ENCODE measurements around the gene RPL18A. TPM values are rescaled to one million over a fixed set of nuclear protein-coding genes. Genes with fewer than 3 reads are reported as not detected.
A peak's percentile ranks its signal among the peaks of the same experiment; 100 is the strongest.

RPL18A gene
- total RNA-seq (ENCODE audit: insufficient read depth, low replicate concordance) = 957 TPM

DNA sequence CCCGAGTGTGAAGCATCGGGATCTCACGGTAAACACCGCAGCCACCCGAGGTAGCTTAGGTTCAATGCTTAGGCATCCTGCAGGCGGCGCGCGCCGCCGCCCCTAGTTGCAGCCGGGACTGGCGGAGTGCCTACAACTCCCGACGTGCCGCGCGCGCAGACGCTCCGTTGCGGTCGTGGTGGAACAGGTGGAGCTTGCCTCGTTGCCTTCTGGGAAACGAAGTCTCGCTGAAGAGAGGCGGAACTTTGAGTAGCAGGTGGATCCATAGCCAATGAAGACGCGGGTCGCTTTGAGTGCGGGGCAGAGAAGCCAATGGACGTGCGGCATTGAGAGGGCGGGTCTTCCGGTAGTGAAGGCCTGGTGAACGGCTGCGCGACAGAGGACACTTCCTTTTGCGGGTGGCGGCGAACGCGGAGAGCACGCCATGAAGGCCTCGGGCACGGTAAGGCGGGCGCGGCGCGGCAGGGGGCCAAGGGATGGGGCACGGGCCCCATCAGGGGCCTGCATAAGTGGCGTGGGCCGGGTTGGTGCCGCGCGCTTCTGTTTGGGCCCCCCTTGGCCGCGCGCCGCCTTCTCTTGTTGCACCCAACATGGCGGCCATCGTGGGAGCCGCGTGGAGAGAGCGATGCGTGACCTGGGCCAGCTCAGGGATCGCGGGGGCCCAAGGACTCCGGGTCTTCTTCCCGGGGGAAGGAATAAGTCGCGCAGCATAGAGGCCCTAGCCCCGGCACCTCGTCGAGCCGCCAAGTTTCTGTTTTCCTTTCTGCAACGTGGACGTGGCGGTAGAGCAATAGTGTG lies at the start of gene RPL18A:
RPL18A (plus strand) TSS at position 378 of the 798 bp plus-strand sequence; CDS start at position 425, 47 bp downstream.
- DNase-seq (ENCODE audit: low spot score) = peak; percentile 100

GRCh38 chr19:17811103-17811502 lies 48.6 kb upstream of the RPL18A start:
- DNase-seq (ENCODE audit: low spot score) = no peak

- DNase-seq (ENCODE audit: low spot score) = no peak
Measured at GRCh38 chr19:17811681-17812080, 48.0 kb upstream of the RPL18A start.

DNA sequence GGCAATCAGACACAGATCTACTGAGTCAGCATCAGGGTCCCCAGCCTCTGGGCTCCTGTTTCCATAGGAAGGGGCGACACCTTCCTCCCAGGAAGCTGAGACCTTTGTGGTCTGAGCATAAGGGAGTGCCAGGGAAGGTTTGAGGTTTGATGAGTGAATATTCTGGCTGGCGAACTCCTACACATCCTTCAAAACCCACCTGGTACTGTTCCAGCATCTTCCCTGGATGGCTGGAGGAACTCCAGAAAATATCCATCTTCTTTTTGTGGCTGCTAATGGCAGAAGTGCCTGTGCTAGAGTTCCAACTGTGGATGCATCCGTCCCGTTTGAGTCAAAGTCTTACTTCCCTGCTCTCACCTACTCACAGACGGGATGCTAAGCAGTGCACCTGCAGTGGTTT lies 47.6 kb upstream of the RPL18A start:
- DNase-seq (ENCODE audit: low spot score) = no peak

- DNase-seq (ENCODE audit: low spot score) = no peak
Measured at GRCh38 chr19:17817668-17818363, 41.9 kb upstream of the RPL18A start.

GRCh38 chr19:17821190-17821589 lies 38.5 kb upstream of the RPL18A start, which contains the start of gene INSL3:
INSL3 (minus strand) TSS chr19:17821519; CDS start chr19:17821506, 13 bp downstream.
- no peak for DNase-seq (ENCODE audit: low spot score)

DNA sequence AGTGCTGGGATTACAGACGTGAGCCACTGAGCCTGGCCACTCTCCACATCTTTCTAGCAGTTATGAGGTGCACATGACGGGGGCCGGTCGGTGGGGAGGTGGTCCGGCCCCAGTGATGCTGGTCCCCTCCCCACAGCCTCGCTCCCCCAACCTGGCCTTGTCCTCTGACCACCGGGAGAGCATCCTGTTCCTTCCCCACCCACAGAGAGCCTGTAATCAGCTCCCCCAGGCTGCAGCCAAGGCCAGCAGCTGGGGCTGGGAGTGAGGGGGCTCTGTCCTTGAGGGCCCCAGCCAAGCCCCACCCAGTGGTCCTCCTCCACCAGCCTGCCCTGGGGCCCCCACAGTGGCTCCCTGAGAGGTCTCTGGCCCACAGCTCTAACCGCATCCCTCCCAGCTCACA lies 35.4 kb upstream of the RPL18A start:
- no peak for DNase-seq (ENCODE audit: low spot score)

- DNase-seq (ENCODE audit: low spot score) = no peak
Measured at GRCh38 chr19:17826508-17827056, 33.1 kb upstream of the RPL18A start.

DNA sequence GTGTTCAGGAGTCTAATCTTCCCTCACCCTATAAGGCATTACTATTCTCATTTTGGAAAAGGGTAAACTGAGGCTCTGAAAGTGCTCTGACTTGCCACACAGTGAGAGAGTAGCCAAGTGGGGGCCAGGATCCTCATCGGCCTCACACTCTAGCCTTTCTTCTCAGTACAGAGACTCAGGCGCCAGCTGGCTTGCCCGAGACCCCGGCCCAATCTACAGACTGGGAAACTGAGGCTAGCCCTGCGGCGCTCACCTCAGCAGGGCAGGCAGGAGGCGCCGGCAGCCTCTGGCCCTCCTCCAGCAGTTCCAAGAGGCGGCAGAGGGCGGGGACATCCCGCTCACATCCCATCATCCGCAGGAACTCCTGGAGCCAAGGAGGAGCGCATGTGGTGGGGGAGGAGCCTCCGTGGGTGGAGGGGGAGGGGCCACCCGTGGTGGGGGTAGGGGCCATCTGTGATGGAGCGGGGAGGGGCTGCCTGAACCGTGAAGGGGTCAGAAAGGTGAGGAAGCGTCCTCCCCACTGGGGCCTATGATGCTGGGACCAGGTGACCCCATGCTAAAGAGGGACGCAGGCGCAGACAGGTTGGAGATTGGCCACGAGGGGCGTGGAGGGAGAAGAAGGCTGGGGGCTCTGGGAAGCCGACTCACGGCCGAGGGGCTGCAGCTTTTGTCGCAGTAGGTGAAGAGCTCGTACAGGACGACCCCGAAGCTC lies 29.7 kb upstream of the RPL18A start:
- no peak for DNase-seq (ENCODE audit: low spot score)

GRCh38 chr19:17830567-17831418 lies 28.9 kb upstream of the RPL18A start:
- DNase-seq (ENCODE audit: low spot score) = no peak

GRCh38 chr19:17831419-17831888 lies 28.3 kb upstream of the RPL18A start:
- no peak for DNase-seq (ENCODE audit: low spot score)

DNA sequence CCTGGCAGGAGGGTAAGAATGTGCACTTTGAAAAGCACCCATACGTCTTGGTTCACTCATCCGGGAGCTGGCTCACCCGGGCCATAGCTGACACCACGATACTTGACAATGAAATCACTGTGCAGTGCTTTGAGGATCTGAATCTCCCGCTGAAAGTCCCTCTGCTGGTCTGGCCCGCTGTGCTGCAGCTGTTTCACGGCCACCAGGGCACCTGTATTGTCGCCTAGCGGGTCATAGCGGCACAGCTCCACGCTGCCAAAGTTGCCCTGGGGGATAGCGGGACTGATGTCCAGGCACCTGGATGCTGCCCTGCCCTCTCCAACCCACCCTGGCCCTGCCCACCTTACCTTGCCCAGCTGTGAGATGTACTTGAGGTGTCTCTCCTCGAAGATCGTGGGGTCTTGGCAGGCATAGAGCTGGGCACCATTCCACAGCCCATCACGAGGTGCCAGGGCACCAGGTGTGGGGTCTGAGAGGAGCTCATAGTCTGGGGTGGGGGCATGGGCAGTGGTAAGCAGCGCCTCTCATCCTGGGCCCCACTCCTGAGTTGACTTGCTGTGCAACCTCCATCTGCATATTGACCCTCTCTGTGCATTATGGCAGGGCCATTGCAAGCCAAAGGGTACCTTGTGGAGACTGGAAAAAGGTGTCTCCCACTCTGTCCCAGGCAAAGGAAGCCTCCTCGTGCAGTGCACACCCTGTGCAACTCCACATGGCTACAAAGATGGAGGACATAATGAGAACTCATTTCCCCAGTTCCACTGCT lies 27.1 kb upstream of the RPL18A start:
- DNase-seq (ENCODE audit: low spot score) = no peak

DNA sequence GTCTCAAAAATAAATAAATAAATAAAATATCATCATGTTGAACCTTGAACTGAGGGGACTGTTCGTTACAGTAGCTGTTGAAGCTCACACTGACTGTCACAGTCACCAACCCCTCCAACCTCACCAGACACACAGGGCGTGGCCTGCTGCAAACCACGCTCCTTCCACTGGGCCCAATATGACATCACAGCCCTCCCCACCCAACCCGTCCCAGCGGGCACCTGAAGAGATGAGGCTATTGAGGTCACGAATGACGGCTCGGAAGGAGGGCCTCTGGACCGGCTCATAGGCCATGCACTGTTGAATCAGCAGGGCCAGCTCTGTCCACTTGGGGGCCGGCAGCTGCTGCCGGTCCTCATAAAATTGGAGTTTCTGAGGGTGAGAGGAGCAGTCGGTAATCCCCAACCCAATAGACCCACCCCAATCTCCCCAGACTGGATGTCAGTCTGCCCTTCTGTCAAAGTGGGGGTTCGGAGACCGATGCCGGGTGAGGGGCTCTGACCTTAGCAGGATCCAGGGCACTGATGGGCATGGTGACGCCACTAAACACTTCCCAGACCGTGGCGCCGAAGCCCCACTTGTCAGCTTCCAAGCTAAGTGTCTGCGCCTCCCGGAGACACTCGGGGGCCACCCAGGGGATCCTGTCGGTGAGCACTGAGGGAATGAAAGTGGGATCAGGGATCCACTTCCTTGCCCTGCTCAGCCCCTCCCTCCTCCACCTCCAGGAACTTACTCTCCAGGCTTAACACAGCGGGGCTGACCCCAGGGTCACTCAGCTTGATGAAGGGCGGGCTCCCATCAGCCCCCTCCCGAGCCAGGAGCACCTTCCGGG lies 25.1 kb upstream of the RPL18A start:
- no peak for DNase-seq (ENCODE audit: low spot score)

GRCh38 chr19:17835182-17836006 lies 24.3 kb upstream of the RPL18A start:
- no peak for DNase-seq (ENCODE audit: low spot score)

GRCh38 chr19:17836530-17836929 lies 23.2 kb upstream of the RPL18A start:
- DNase-seq (ENCODE audit: low spot score) = no peak

DNA sequence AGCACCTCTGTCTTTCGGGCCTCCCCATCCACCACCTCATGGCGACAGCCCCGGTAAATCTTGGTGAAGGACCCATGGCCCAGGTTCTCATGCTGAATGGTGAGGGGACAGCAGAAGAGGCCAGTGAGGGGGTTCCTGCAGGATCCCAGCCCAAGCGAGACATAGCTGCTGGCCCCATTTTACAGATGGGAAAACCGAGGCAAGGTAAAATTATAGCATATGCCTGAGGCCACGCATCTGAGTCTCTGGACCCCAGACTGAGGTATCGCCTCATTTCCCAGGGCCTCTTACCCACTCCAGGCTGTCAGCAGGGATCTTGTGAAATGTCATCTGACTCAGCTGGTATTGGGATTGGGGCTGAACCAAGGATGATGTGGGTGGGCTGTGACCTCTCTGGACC lies 21.7 kb upstream of the RPL18A start:
- DNase-seq (ENCODE audit: low spot score) = no peak

- DNase-seq (ENCODE audit: low spot score) = no peak
Measured at GRCh38 chr19:17840019-17840418, 19.7 kb upstream of the RPL18A start.

DNA sequence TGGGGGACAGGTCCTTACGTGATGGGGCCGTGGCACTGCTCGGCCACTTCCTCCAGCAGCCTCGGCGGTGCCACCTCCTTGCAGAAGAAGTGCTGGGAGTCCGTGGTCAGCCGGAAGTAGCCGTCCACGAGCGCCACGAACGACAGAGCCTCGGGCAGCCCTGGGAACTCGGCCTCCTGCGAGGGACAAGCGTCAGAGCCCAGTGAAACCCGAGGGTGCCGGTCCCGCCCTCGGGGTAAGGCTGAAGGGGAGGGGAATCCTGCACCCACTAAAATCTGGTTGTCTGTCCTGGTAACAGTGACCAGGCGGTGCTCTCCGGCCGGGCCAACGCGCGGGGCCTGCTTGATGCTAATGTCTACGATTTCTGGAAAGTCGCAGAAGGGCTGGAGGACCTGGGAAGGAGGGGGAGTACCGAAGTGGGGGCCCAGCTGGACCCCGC lies 18.3 kb upstream of the RPL18A start:
- no peak for DNase-seq (ENCODE audit: low spot score)

Measured in umbilical cord (tissue), 2 donors.